HepG2 (cell line): Measurements from ENCODE around the gene ATP9B. TPM values are rescaled to one million over a fixed set of nuclear protein-coding genes. Genes with fewer than 3 reads are reported as not detected.

Experiments used
- ATAC-seq: fragments of 200-7000 bp; cut with Tn5 transposase; 3 replicates; pipeline ENCODE4 v1.9.1; 2020; ENCODE audit warnings: mild to moderate bottlenecking, moderate library complexity
- BruUV-seq: library from RNA; stranded (reverse); fragments of 400-500 nt; replicated peaks from 2 replicates; lab custom pipeline; 2021; lab: Mats Ljungman, UMichigan
- CTCF ChIA-PET: fragments of 300-600 bp; formaldehyde crosslinking; extraction: SDS; loops from one replicate; lab custom pipeline; 2021; ENCODE audit warnings: low total read pairs, inconsistent platforms, low intra/inter-chr PET ratio; lab: Yijun Ruan, JAX
- POLR2A ChIA-PET: fragments of 350-600 bp; sonication (Branson Sonifier 250); formaldehyde crosslinking; loops from one replicate; lab custom pipeline; 2020; ENCODE audit warnings: antibody characterized with exemption, inconsistent platforms; lab: Yijun Ruan, JAX
- DNase-seq: peaks from one replicate; pipeline ENCODE4 v3.0.0-alpha.2; 2015; ENCODE audit warnings: low spot score
- FAIRE-seq: peaks from 3 replicates; lab custom pipeline; 2011; peaks lifted over from hg19 to GRCh38; lab: Jason Lieb, UNC
- H2AFZ ChIP-seq: one replicate; pipeline ENCODE4 v1.6.1; 2011; ENCODE audit warnings: low read length, inconsistent platforms
- H3K27ac ChIP-seq: fragments of 300-600 bp; 3 replicates; pipeline ENCODE4 v1.8.0; 2011; ENCODE audit warnings: mixed run types, mild to moderate bottlenecking, mixed read lengths, low read length, inconsistent platforms; ENCODE audit not compliant: insufficient read depth; ENCODE audit errors: extremely low read length
- H3K27me3 ChIP-seq, 2 experiments: fragments of 200-600 bp in 1 of 2; 2 replicates in 1 of 2; 3 replicates in 1 of 2; pipeline versions ENCODE4 v1.6.0 to v1.8.0; 2011; ENCODE audit warnings: low read length in 2 of 2, mild to moderate bottlenecking in 2 of 2, moderate library complexity in 2 of 2, inconsistent platforms in 1 of 2; ENCODE audit not compliant: insufficient read depth in 2 of 2, control insufficient read depth in 1 of 2
- H3K36me3 ChIP-seq, 2 experiments: fragments of 200-600 bp in 1 of 2; replicated peaks in 1 of 2; 2 replicates in 1 of 2; 3 replicates in 1 of 2; pipeline versions ENCODE4 v1.5.1 to v1.8.0; 2011; ENCODE audit warnings: low read length in 2 of 2, inconsistent platforms in 1 of 2; ENCODE audit not compliant: insufficient read depth in 2 of 2, control insufficient read depth in 1 of 2
- H3K4me1 ChIP-seq: 2 replicates; pipeline ENCODE4 v1.5.1; 2012; ENCODE audit warnings: low read length, inconsistent platforms; ENCODE audit not compliant: insufficient read depth
- H3K4me2 ChIP-seq: 2 replicates; pipeline ENCODE4 v1.6.0; 2011; ENCODE audit warnings: low read depth, low read length, inconsistent platforms
- H3K4me3 ChIP-seq, 3 experiments: fragments of 200-600 bp in 1 of 3; sonication (generic), shearing (Covaris generic) in 1 of 3; replicated peaks in 1 of 3; 2 replicates each; pipeline ENCODE4 v1.5.1; 2011 to 2016; ENCODE audit warnings: low read length in 3 of 3, inconsistent platforms in 2 of 3, low read depth in 2 of 3, mild to moderate bottlenecking in 2 of 3, control low read depth in 1 of 3, mixed read lengths in 1 of 3; ENCODE audit not compliant: insufficient read depth in 1 of 3
- H3K79me2 ChIP-seq: one replicate; pipeline ENCODE4 v1.6.1; 2011; ENCODE audit warnings: low read length, inconsistent platforms; ENCODE audit not compliant: insufficient read depth
- H3K9ac ChIP-seq: 2 replicates; pipeline ENCODE4 v1.6.0; 2011; ENCODE audit warnings: mild to moderate bottlenecking, low read depth, low read length, inconsistent platforms; ENCODE audit not compliant: insufficient read depth
- H3K9me3 ChIP-seq: 2 replicates; pipeline ENCODE4 v1.5.1; 2012; ENCODE audit warnings: mild to moderate bottlenecking, low read length
- H4K20me1 ChIP-seq: 2 replicates; pipeline ENCODE4 v1.6.0; 2011; ENCODE audit warnings: inconsistent platforms, mild to moderate bottlenecking, low read length, moderate library complexity; ENCODE audit not compliant: insufficient read depth
- FOXK2 ChIP-seq: fragments of 450-650 bp; IDR thresholded peaks from 2 replicates; pipeline ENCODE4 v1.6.1; 2016
- HMG20B ChIP-seq: conservative IDR thresholded peaks from 2 replicates; pipeline ENCODE4 v1.6.1; 2016; ENCODE audit warnings: missing genetic modification reagents, missing compliant biosample characterization
- MAFF ChIP-seq: IDR thresholded peaks from 2 replicates; pipeline ENCODE4 v1.6.1; 2011; ENCODE audit warnings: low read depth, low read length, improper control_type of control experiment
- MAFK ChIP-seq, 2 experiments: IDR thresholded peaks in 1 of 2; conservative IDR thresholded peaks in 1 of 2; 2 replicates each; pipeline ENCODE4 v1.6.1; 2011; ENCODE audit warnings: improper control_type of control experiment in 2 of 2, low read length in 2 of 2
- MATR3 ChIP-seq: sonication (generic); formaldehyde crosslinking; IDR thresholded peaks from 2 replicates; pipeline ENCODE4 v1.4.0; 2020; ENCODE audit warnings: missing genetic modification reagents
- MXD4 ChIP-seq: IDR thresholded peaks from 2 replicates; pipeline ENCODE4 v1.6.1; 2016; ENCODE audit warnings: mild to moderate bottlenecking, missing biosample characterization, missing genetic modification reagents
- NFIB ChIP-seq: sonication (generic); formaldehyde crosslinking; IDR thresholded peaks from 2 replicates; pipeline ENCODE4 v1.9.0; 2021; ENCODE audit warnings: missing genetic modification reagents, mild to moderate bottlenecking, borderline replicate concordance
- RAD51 ChIP-seq: fragments of 450-650 bp; IDR thresholded peaks from 2 replicates; pipeline ENCODE4 v1.6.1; 2016; ENCODE audit warnings: borderline replicate concordance
- SMAD9 ChIP-seq: sonication (generic); formaldehyde crosslinking; IDR thresholded peaks from 2 replicates; pipeline ENCODE4 v1.5.1; 2020; ENCODE audit warnings: mild to moderate bottlenecking, missing genetic modification reagents
- SYNCRIP ChIP-seq: fragments of 200-400 bp; formaldehyde crosslinking; IDR thresholded peaks from 2 replicates; pipeline ENCODE4 v1.6.1; 2018; ENCODE audit warnings: mild to moderate bottlenecking, low read depth, low read length; ENCODE audit not compliant: insufficient read depth
- ZC3H4 ChIP-seq: sonication (generic); formaldehyde crosslinking; IDR thresholded peaks from 2 replicates; pipeline ENCODE4 v1.4.0; 2020; ENCODE audit warnings: missing genetic modification reagents, borderline replicate concordance
- ZNF124 ChIP-seq: sonication (generic); formaldehyde crosslinking; IDR thresholded peaks from 2 replicates; pipeline ENCODE4 v1.4.0; 2020; ENCODE audit warnings: missing genetic modification reagents
- ZNF572 ChIP-seq: sonication (generic); formaldehyde crosslinking; IDR thresholded peaks from 2 replicates; pipeline ENCODE4 v1.5.1; 2020; ENCODE audit warnings: mild to moderate bottlenecking, missing genetic modification reagents
- ZNF720 ChIP-seq: sonication (generic); formaldehyde crosslinking; IDR thresholded peaks from 2 replicates; pipeline ENCODE4 v1.4.0; 2020; ENCODE audit warnings: missing genetic modification reagents
- WGBS: methylation state at CpG from one replicate; pipeline ENCODE4 v1.1.6; 2017; ENCODE audit warnings: low lambda C conversion rate; 5-methylcytosine and 5-hydroxymethylcytosine counted together
- in situ Hi-C: cut with HindIII; loops from 2 replicates; pipeline ENCODE4 v1.10.0; 2017; ENCODE audit warnings: low pct_unique_long_range_greater_than_20kb; ENCODE audit not compliant: extremely low pct_ligation_motif_present
- intact Hi-C: fragments of 100-400 bp; cut with micrococcal nuclease; formaldehyde crosslinking; loops from one replicate; pipeline ENCODE4 v1.10.0; 2022; ENCODE audit not compliant: unreplicated experiment
- polyA plus RNA-seq, 8 experiments: library from polyadenylated mRNA; depleted of rRNA in 3 of 8; stranded (reverse) in 7 of 8; unstranded in 1 of 8; fragments of >200 nt; fragmentation: Illumina TruSeq in 4 of 8; extraction: Trizol in 4 of 8; gene quantifications; 2 replicates each; pipeline versions ENCODE4 v1.2.1 to v1.2.3, GENCODE V29; 2011 to 2016; ENCODE audit warnings: low read depth in 4 of 8, missing spikeins in 1 of 8, mixed read lengths in 1 of 8; ENCODE audit not compliant: insufficient read depth in 1 of 8
- total RNA-seq, 5 experiments: library from RNA; depleted of rRNA; stranded (reverse); fragments of >200 nt; fragmentation: Illumina TruSeq; extraction: Trizol; gene quantifications; 2 replicates each; pipeline ENCODE4 v1.2.3, GENCODE V29; 2016; ENCODE audit warnings: low read depth in 1 of 5
- TF ChIP-seq, protein P1 (sequence below): sonication (generic); formaldehyde crosslinking; IDR thresholded peaks from 2 replicates; pipeline ENCODE4 v1.9.0; 2021; ENCODE audit warnings: missing genetic modification reagents, mild to moderate bottlenecking, borderline replicate concordance
- TF ChIP-seq, protein P2 (sequence below): sonication (generic); formaldehyde crosslinking; IDR thresholded peaks from 2 replicates; pipeline ENCODE4 v1.4.0; 2020; ENCODE audit warnings: missing genetic modification reagents; ENCODE audit errors: not compliant biosample characterization
- TF ChIP-seq, protein P3 (sequence below): sonication (generic); formaldehyde crosslinking; IDR thresholded peaks from 2 replicates; pipeline ENCODE4 v1.5.0; 2020; ENCODE audit warnings: missing genetic modification reagents

ATP9B gene
- total and polyA plus RNA-seq, 2 of the 13 experiments (the other 11 are each of a cell fraction or from before 2014, with no cell fraction given): 10.8 to 11.3 TPM

DNA sequence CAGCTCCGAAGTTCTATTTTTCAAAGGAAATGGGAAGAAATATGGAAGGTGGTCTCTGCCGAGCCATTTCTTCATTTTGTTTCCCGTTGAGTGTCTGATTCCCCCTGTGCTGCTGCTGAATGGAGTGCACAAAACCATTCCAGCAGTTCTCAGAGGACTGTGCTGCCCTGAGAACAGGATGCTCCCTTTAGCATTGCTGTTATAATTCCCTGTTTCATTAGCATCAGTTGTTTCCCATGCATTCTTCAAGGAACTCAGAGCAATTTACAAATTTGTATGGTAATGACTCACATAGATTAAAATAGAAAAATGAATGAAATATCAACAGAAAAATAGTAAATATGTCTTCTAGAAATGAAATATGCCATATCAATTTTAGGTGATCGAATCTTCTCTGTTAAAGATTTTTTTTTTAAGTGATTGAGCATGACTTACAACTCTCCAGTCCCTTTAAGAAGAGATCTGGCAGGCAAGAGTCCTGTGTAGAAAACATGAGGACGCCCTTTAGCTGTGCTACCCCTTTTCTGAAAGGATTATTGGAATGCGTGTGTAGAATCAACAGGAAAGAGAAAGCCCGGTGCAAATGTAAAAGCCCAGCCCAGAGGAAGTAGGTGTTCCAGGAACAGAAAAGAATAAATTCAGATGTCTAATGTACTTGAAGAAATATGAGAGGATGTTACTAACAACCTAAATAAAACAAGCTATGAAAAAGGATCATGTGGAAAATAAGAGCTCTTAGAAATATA, 118.5 kb downstream of the ATP9B start (continued):
- no peak for TF ChIP-seq ZNF124 (CRISPR knock-in tag)

DNA sequence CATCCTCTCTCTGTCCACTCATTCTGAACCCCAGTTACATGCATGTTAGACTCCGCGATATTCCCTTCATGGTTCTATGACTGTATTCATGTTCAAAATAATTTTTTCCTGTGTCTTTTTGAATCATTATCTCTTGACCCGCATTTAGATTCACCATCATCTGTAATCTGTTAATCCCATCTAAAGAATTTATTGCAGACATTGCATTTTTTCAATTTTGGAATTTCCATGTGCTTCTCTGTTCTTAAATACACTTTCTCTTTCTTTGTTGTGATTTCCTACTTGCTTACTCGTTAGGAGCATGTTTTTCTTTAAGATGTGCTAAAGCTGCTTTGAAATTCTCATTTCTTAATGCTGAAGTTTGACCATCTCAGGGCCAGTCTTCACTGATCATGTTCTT, 122.2 kb downstream of the ATP9B start:
- Histone ChIP-seq H3K4me1 (no peaks in the 10 kb centered on the region), H3K27me3 (no peaks in the 10 kb centered on the region), H3K4me2 (no peak overlapping the region), H3K27ac (no peak overlapping the region), H2AFZ (no peak overlapping the region), H3K9me3 (no peaks in the 10 kb centered on the region), H3K79me2 (no peaks in the 10 kb centered on the region), H3K4me3 (no peak overlapping the region), H3K36me3 (peaks cover 2 to 12% of the 10 kb centered on the region in 2 experiments; a peak in 3 of 5 replicates), H3K9ac (no peak overlapping the region), H4K20me1 (no peaks in the 10 kb centered on the region)
- WGBS: 97% methylated on average over 4 of the region's 4 CpGs
- ATAC-seq (no peak), FAIRE-seq (no peak), DNase-seq (no peak)
- in situ Hi-C loops: no loop called here
- ChIA-PET CTCF (no interaction called here), POLR2A (no interaction called here)
- no TSS peak for BruUV-seq
- TF ChIP-seq ZNF572 (no peak), SMAD9 (CRISPR knock-in tag) (no peak), MXD4 (no peak), MAFF (peak; percentile 79), MATR3 (CRISPR knock-in tag) (no peak), NFIB (CRISPR knock-in tag) (no peak), FOXK2 (no peak), RAD51 (no peak), ZNF720 (no peak), MAFK (conservative IDR thresholded peaks at IDR 0.05 in 1 of 2, IDR thresholded peaks at IDR 0.05 in 1 of 2; ENCODE audit: low read length in 2 of 2) (peak; percentile 73 to 85), SYNCRIP (no peak), HMG20B (CRISPR knock-in tag) (no peak), ZC3H4 (CRISPR knock-in tag) (no peak)
- TF ChIP-seq, protein P1, sequence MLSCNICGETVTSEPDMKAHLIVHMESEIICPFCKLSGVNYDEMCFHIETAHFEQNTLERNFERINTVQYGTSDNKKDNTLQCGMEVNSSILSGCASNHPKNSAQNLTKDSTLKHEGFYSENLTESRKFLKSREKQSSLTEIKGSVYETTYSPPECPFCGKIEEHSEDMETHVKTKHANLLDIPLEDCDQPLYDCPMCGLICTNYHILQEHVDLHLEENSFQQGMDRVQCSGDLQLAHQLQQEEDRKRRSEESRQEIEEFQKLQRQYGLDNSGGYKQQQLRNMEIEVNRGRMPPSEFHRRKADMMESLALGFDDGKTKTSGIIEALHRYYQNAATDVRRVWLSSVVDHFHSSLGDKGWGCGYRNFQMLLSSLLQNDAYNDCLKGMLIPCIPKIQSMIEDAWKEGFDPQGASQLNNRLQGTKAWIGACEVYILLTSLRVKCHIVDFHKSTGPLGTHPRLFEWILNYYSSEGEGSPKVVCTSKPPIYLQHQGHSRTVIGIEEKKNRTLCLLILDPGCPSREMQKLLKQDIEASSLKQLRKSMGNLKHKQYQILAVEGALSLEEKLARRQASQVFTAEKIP (CRISPR knock-in tag): no peak
- TF ChIP-seq, protein P2, sequence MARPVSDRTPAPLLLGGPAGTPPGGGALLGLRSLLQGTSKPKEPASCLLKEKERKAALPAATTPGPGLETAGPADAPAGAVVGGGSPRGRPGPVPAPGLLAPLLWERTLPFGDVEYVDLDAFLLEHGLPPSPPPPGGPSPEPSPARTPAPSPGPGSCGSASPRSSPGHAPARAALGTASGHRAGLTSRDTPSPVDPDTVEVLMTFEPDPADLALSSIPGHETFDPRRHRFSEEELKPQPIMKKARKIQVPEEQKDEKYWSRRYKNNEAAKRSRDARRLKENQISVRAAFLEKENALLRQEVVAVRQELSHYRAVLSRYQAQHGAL: no peak
- TF ChIP-seq, protein P3, sequence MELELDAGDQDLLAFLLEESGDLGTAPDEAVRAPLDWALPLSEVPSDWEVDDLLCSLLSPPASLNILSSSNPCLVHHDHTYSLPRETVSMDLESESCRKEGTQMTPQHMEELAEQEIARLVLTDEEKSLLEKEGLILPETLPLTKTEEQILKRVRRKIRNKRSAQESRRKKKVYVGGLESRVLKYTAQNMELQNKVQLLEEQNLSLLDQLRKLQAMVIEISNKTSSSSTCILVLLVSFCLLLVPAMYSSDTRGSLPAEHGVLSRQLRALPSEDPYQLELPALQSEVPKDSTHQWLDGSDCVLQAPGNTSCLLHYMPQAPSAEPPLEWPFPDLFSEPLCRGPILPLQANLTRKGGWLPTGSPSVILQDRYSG: no peak
- intact Hi-C loops: no loop called here
